Activated T-cell treated with anti-CD3 and anti-CD28 coated beads for 4 hours (primary cell): Measurements from ENCODE around the gene DMBT1.

Experiments used
- DNase-seq: peaks from one replicate; pipeline ENCODE4 v3.0.0-alpha.2; 2020

DMBT1 gene

DNA sequence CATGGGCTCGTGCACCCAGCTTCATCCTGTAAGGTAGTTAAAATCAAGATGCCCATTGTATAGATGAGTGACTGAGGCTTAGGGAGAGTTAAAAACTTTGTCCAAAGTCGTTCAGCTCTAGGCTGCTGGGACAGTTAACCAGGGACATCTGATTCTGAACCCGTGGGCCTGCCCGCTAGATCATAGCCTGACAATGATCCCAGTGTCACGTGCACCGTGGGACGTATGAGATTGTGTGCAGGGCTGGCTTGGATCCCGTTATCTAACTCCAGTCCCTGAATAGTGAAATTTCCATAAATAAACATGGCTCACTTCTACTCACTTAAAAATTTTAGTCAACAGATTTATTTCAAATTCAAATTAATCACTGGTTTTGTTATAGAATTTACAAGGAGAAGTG lies 114.2 kb downstream of the DMBT1 start:
- DNase-seq, result no peak

- DNase-seq, result no peak
Observed at GRCh38 chr10:122675278-122675677, 114.7 kb downstream of the DMBT1 start.

DNA sequence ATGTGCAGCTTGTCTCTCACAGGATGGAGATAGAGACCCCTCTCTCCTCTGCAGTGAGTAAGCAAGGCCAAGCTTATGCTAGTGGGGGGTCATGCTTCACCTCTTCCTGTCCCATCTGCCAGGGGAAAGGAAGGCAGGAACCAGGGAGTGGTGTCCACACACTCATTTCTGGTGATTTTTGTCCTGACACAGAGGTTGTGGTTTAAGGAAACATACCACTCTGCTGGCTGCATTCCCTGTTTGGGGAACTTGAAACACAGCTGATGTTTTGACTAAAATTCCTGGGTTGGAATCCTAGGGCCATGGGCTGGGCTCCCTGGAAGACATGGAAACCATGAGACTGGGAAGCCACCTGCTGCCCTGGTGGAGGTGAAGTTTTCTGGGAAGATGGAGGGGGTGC lies 117.7 kb downstream of the DMBT1 start:
- DNase-seq, result no peak

DNA sequence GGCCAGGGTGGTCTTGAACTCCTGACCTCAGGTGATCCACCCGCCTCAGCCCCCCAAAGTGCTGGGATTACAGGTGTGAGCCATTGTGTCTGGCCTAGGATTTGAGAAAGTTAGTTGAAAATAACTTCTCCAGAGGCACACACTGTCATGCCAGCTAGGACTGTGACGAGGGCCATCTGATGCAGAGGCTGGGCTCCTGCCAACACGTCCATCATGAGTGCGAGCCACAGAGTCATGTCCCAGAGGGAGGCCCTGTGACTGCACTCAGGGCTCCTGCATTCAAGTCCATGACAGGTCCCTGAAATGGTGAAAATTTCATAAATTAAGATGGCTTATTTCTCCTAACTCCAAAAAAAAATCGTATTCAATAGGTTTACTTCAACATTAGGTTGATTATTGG lies 122.0 kb downstream of the DMBT1 start:
- no peak for DNase-seq

- DNase-seq, result no peak
Observed at GRCh38 chr10:122688293-122688989, 127.9 kb downstream of the DMBT1 start.

GRCh38 chr10:122689146-122689820 lies 128.7 kb downstream of the DMBT1 start:
- no peak for DNase-seq

- no peak for DNase-seq
Observed at GRCh38 chr10:122692744-122693143, 132.2 kb downstream of the DMBT1 start.
